Fibroblast of gingiva (primary cell): ENCODE data around the gene RFPL2.
"Not testable (repeated sequence)": the region's sequence is repeated elsewhere in the genome, so short reads cannot be mapped to it uniquely, and the experiment has no call there.

Experiments used
- DNase-seq: peaks from one replicate; pipeline ENCODE4 v3.0.0-alpha.2; 2011; ENCODE audit warnings: low read depth

Gene RFPL2

GRCh38 chr22:32205974-32206773 lies 1.3 kb upstream of the RFPL2 start:
- DNase-seq: no peak

- no peak for DNase-seq
Observed at GRCh38 chr22:32204040-32204855, 625 bp downstream of the RFPL2 start.

GRCh38 chr22:32203181-32204039 lies 1.5 kb downstream of the RFPL2 start:
- no peak for DNase-seq

GRCh38 chr22:32202539-32203180 lies 2.2 kb downstream of the RFPL2 start:
- no peak for DNase-seq

GRCh38 chr22:32202161-32202538 lies 2.7 kb downstream of the RFPL2 start:
- no peak for DNase-seq

- no peak for DNase-seq
Observed at GRCh38 chr22:32200752-32201151, 4.1 kb downstream of the RFPL2 start.

GRCh38 chr22:32199961-32200360 lies 4.9 kb downstream of the RFPL2 start:
- DNase-seq: no peak

GRCh38 chr22:32199341-32199740 lies 5.5 kb downstream of the RFPL2 start:
- DNase-seq: no peak

GRCh38 chr22:32197553-32198226 lies 7.2 kb downstream of the RFPL2 start:
- not testable (repeated sequence) for DNase-seq

- DNase-seq: not testable (repeated sequence)
Observed at GRCh38 chr22:32195900-32196299, 9.0 kb downstream of the RFPL2 start.

- DNase-seq: not testable (repeated sequence)
Observed at GRCh38 chr22:32193346-32193745, 11.5 kb downstream of the RFPL2 start.

GRCh38 chr22:32191021-32191420 lies 13.9 kb downstream of the RFPL2 start:
- not testable (repeated sequence) for DNase-seq

GRCh38 chr22:32185821-32186220 lies 19.1 kb downstream of the RFPL2 start:
- no peak for DNase-seq

GRCh38 chr22:32183625-32184024 lies 21.2 kb downstream of the RFPL2 start:
- no peak for DNase-seq

GRCh38 chr22:32181043-32181442 lies 23.8 kb downstream of the RFPL2 start:
- DNase-seq: no peak

GRCh38 chr22:32177221-32177765 lies 27.6 kb downstream of the RFPL2 start:
- no peak for DNase-seq

- DNase-seq: no peak
Observed at GRCh38 chr22:32175683-32176644, 28.9 kb downstream of the RFPL2 start.

- DNase-seq: no peak
Observed at GRCh38 chr22:32175115-32175514, 29.8 kb downstream of the RFPL2 start.

- no peak for DNase-seq
Observed at GRCh38 chr22:32165681-32166080, 39.2 kb downstream of the RFPL2 start.
